Lung (tissue), 12 donors: ENCODE data around the gene GBF1. TPM values are rescaled to one million over a fixed set of nuclear protein-coding genes. Genes with fewer than 3 reads are reported as not detected.

Experiments
- ATAC-seq: fragments of 200-7000 bp; cut with Tn5 transposase; one replicate; pipeline ENCODE4 v1.9.1; 2020; ENCODE audit warnings: moderate number of reproducible peaks; ENCODE audit not compliant: insufficient read depth, low FRiP score
- DNase-seq, 3 donors: peaks; one replicate each; pipeline ENCODE4 v3.0.0-alpha.2; 2013 to 2017
- H3K27ac ChIP-seq, 2 donors: one replicate each; pipeline ENCODE4 v1.5.1; 2013; ENCODE audit warnings: mild to moderate bottlenecking in 2 of 2, moderate library complexity in 2 of 2, control low read depth in 1 of 2, inconsistent platforms in 1 of 2, low read depth in 1 of 2, low read length in 1 of 2
- H3K27me3 ChIP-seq, 3 donors: one replicate each; pipeline ENCODE4 v1.5.1; 2013; ENCODE audit warnings: low read length in 2 of 3; ENCODE audit not compliant: control insufficient read depth in 3 of 3, insufficient read depth in 3 of 3
- H3K36me3 ChIP-seq, 4 donors: one replicate each; pipeline ENCODE4 v1.5.1; 2013; ENCODE audit warnings: low read length in 4 of 4, mild to moderate bottlenecking in 1 of 4, moderate library complexity in 1 of 4; ENCODE audit not compliant: control insufficient read depth in 4 of 4, insufficient read depth in 4 of 4
- H3K4me1 ChIP-seq, 5 donors: one replicate each; pipeline ENCODE4 v1.5.1; 2013; ENCODE audit warnings: low read length in 5 of 5, mild to moderate bottlenecking in 2 of 5, moderate library complexity in 1 of 5; ENCODE audit not compliant: control insufficient read depth in 5 of 5, insufficient read depth in 5 of 5
- H3K4me3 ChIP-seq: one replicate; pipeline ENCODE4 v1.5.1; 2013; ENCODE audit warnings: mild to moderate bottlenecking, control low read depth, moderate library complexity
- H3K9ac ChIP-seq, 2 donors: one replicate each; pipeline ENCODE4 v1.5.1; 2013; ENCODE audit warnings: low read length in 2 of 2, control low read depth in 1 of 2; ENCODE audit not compliant: insufficient read depth in 1 of 2
- H3K9me3 ChIP-seq, 4 donors: one replicate each; pipeline ENCODE4 v1.5.1; 2013; ENCODE audit warnings: low read length in 3 of 4, mild to moderate bottlenecking in 1 of 4, moderate library complexity in 1 of 4; ENCODE audit not compliant: control insufficient read depth in 4 of 4, insufficient read depth in 3 of 4
- CTCF ChIP-seq: IDR thresholded peaks from 2 replicates; pipeline ENCODE4 v1.5.1; 2012; ENCODE audit warnings: mild to moderate bottlenecking; ENCODE audit errors: control extremely low read depth, extremely low read depth
- WGBS, 2 donors: extraction: QIAGEN DNeasy Blood & Tissue Kit; methylation state at CpG; one replicate each; pipeline ENCODE4 v1.1.7; 2013; 5-methylcytosine and 5-hydroxymethylcytosine counted together
- polyA plus RNA-seq, 2 donors: library from polyadenylated mRNA; stranded (reverse); fragments of 200-250 nt; gene quantifications; one replicate each; pipeline ENCODE4 v1.2.1, GENCODE V29; 2013
- total RNA-seq, 2 donors: library from RNA; depleted of rRNA in 1 of 2; stranded (reverse); fragments of >200 nt in 1 of 2; gene quantifications; one replicate each; pipeline ENCODE4 v1.2.1, GENCODE V29; 2014 to 2021
- donor health status: control.
- donor health status: control.
- donor health status: Bipolar disorder and iron deficiency.
- donor health status: healthy.
- donor health status: DM: yes; HTN: yes; CAD: no.

GBF1 gene
- total and polyA plus RNA-seq, 4 donors, result 11.6 to 48.5 (median 25.4) TPM

GRCh38 chr10:102313221-102313896 is 68.0 kb downstream of the GBF1 start:
- H3K36me3 ChIP-seq, result peaks cover 0 to 4% (median 0%) of the 10 kb centered on the region in 4 donors
- no peak overlapping the region for H3K9ac ChIP-seq
- no peaks in the 10 kb centered on the region for H3K9me3 ChIP-seq
- WGBS, 2 donors, result 69 to 73% methylated on average over 8 of the region's 8 CpGs
- H3K27ac ChIP-seq, result peak overlapping the region; percentile 22 to 49
- DNase-seq, result no peak
- no peak overlapping the region for H3K4me3 ChIP-seq
- H3K27me3 ChIP-seq, result no peaks in the 10 kb centered on the region
- H3K4me1 ChIP-seq, result peaks cover 0 to 46% (median 7%) of the 10 kb centered on the region in 5 donors
- no peak for ATAC-seq
- TF ChIP-seq CTCF, result no peak

GRCh38 chr10:102314801-102315200 is 69.5 kb downstream of the GBF1 start:
- H3K4me3 ChIP-seq, result no peak overlapping the region
- ATAC-seq (no peak), DNase-seq (no peak)
- H3K9ac ChIP-seq, result no peak overlapping the region
- no peak for TF ChIP-seq CTCF
- H3K4me1 ChIP-seq, result peaks cover 0 to 40% (median 7%) of the 10 kb centered on the region in 5 donors
- peaks cover 0 to 4% (median 0%) of the 10 kb centered on the region in 4 donors for H3K36me3 ChIP-seq
- no peaks in the 10 kb centered on the region for H3K9me3 ChIP-seq
- WGBS, 2 donors, result 99 to 100% methylated on average over 1 of the region's 1 CpG
- peak overlapping the region in 1 of 2 donors; percentile 4 for H3K27ac ChIP-seq
- H3K27me3 ChIP-seq, result no peaks in the 10 kb centered on the region

- TF ChIP-seq CTCF, result no peak
- no peaks in the 10 kb centered on the region for H3K27me3 ChIP-seq
- no peak overlapping the region for H3K9ac ChIP-seq
- no peak overlapping the region for H3K27ac ChIP-seq
- no peak for ATAC-seq
- peaks cover 0 to 4% (median 0%) of the 10 kb centered on the region in 4 donors for H3K36me3 ChIP-seq
- no peaks in the 10 kb centered on the region for H3K9me3 ChIP-seq
- H3K4me3 ChIP-seq, result no peak overlapping the region
- WGBS, 2 donors, result 89 to 91% methylated on average over 1 of the region's 1 CpG
- peaks cover 0 to 25% (median 0%) of the 10 kb centered on the region in 5 donors for H3K4me1 ChIP-seq
- no peak for DNase-seq
These were observed 71.1 kb downstream of the GBF1 start for GRCh38 chr10:102316421-102316820.
